Myocyte (in vitro differentiated cells): ENCODE results near the gene ZNF778. TPM values are rescaled to one million over a fixed set of nuclear protein-coding genes. Genes with fewer than 3 reads are reported as not detected.

ENCODE experiments used
- DNase-seq: peaks from one replicate; pipeline ENCODE4 v3.0.0-alpha.2; 2012; ENCODE audit warnings: low read depth
- total RNA-seq: library from RNA; depleted of rRNA; stranded (reverse); fragments of >200 nt; gene quantifications from 2 replicates; pipeline ENCODE4 v1.2.3, GENCODE V29; 2014

Gene ZNF778
- total RNA-seq, 1 donor from 2014 or later = 20.0 TPM

GRCh38 chr16:89193576-89194293 lies 23.8 kb upstream of the ZNF778 start:
- DNase-seq = no peak

GRCh38 chr16:89194340-89195311 lies 22.9 kb upstream of the ZNF778 start:
- DNase-seq = no peak

GRCh38 chr16:89195521-89196171 lies 21.9 kb upstream of the ZNF778 start:
- no peak for DNase-seq

DNA sequence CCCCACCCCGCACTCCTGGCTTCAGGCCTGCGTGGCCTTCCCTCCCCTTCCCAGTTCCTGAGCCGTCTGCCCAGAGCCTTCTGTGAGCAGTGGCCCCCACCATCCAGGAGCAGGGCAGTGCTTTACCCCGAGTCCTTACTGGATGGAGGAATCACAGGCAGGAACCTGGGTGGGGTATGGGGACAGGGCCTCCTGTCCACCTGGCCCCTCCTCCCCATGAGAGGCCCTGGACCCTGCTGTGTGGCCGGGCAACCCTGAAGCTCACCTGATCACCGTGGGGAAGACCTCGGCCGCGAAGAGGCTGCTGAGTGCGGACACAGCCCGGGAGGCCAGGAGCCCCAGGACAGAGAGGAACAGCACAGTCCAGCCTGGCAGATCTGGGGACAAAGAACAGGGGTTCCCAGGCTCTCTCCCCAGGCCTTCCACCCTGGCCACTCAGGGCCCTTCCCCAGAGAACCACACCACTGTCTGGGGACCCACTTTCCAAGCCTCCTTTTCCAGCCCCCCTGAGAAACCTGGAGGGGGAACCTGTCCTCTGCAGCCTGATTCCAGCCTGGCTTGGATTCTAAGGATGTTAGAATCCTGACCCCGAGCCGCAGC lies 20.4 kb upstream of the ZNF778 start:
- DNase-seq = no peak

DNA sequence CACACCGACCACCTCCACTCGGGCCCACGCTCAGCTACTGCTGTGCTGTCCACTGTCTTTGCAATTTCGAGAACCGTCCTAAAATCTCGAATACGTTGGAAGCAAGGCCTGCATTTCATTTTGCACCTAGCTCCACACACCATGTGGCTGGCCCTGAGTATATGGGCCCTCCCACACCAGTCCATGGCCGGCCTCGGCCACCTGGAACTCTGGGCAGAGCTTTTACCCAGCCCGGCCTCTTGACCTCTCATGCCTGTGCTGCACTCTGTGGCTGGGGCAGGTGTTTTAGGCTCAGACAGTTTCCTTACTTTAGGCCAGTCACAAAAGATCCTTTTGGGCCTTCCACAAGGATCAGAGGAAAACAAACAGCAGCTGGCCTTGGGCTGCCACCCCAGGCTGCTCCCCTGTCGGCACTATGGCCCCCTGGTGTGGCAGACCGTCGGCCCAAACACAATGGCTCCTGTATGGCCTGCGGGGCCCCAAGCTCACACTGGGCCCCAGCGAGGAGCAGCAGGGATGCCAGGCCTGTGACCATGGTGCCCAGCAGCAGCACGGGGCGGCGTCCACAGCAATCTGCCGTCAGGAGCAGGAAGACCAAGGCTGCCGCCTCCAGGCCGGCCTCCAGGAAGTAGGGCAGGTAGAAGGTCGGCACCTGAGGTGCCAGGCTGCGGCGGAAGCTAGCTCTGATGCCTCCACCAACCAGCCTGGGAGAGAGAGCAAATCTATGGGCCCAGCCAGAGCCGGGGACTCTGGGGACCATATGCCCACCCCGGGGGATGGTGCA lies 19.7 kb upstream of the ZNF778 start:
- DNase-seq = peak; percentile 75

GRCh38 chr16:89198417-89199240 lies 18.9 kb upstream of the ZNF778 start:
- DNase-seq = peak; percentile 46

- DNase-seq = peak; percentile 29
These were observed 18.0 kb upstream of the ZNF778 start for GRCh38 chr16:89199241-89200123.

DNA sequence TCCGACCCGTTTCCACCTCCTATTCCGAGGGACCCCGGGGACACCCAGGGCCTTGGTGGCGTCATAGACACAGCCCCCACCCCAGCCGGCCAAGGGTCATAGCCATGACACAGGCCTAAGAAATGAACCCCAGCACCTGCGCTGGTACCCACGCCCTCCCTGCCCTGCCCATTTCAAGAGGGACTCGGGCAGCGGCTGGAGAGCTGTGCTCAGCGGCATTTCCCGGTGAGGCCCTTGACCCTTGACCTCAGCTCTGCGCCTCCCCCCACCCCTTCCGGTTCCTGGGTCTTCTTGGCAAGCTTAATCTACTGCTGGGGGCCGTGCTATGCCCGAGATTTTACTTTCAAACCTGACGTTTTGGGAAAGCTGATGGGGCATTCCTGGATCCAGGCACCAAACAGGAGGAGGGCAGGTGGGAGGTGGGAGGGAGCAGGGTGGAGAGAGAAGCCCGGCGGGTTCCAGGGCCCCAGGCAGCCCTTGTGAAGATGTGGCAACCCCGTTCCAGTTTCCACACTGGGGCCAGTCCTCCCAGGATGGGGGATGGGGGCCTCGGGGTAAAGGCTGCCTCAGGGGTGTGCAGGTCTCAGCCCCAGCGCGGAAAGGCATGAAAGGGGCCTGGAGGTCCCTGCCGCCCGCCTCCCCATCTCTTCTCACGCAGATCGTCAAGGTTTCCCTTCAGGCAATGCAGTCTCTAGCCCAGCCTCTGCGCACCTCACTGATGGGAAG lies 17.2 kb upstream of the ZNF778 start, which contains the start of gene SLC22A31:
SLC22A31 (minus strand) TSS at position 414 of the 726 bp plus-strand sequence; CDS start at position 378, 36 bp downstream.
- peak; percentile 39 for DNase-seq

GRCh38 chr16:89200850-89201411 lies 16.6 kb upstream of the ZNF778 start:
- no peak for DNase-seq

GRCh38 chr16:89201439-89202377 lies 15.8 kb upstream of the ZNF778 start:
- DNase-seq = peak; percentile 63

GRCh38 chr16:89202422-89203215 lies 14.9 kb upstream of the ZNF778 start:
- DNase-seq = no peak

- DNase-seq = no peak
These were observed 9.5 kb upstream of the ZNF778 start for GRCh38 chr16:89207993-89208392.

DNA sequence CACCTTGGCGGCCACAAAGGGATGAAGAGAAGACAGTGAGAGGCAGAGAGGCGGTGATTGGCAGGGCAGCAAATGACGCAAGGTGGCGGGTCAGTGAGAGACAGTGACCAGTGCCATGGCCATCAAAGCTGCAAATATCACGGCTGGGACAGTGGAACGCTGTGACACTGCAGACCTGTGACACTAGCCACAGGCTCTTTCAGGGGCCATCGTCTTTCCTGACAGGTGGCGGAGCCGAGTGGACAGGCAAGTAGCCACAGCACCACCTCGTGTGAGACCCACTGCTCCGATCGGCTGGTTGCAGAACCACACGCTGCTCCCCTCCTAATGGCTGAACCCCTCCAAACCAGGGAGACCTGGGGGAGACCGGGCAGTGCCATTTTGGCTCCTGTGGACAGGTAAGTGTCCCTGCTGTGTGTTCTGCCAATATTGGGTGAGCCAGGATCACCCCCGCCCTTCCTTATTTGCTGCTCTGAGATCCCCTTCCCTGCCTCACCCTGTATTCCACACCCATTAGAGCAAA lies 7.9 kb upstream of the ZNF778 start:
- no peak for DNase-seq

GRCh38 chr16:89210165-89210903 lies 7.2 kb upstream of the ZNF778 start:
- peak; percentile 36 for DNase-seq
